ENCODE results near the gene CXXC5. TPM values are rescaled to one million over a fixed set of nuclear protein-coding genes. Genes with fewer than 3 reads are reported as not detected.

Gene CXXC5
- total RNA-seq, 1 experiment from 2014 or later = 97.2 TPM

DNA sequence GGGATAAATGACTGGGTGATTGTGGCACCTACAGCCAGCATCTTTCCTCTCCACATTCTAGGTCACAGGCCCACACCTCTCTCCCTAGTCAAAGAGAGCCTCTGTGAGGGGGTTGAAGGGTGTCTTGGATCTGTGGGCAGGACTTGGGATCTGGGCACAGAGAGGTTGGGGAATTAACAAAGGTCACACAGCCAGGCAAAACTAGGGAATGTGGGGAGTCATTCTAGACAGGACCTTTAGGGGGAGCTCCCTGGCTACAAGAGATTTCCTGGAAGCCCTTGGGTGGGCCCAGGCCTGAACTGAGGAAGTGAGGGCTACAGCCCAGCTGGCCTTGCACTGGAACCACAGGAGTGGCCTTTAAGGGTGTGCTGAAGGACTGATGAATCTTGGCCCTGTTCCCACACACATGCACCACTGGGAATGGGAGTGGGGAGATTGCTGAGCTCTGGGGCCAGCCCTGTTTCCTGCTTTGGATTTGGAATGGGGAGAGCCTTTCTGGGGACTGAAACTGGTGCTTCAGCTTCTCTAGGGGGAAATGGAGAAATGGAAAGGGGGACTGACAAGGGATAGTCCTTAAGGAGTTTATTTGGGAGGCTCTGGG lies 12.4 kb upstream of the CXXC5 start (continued):
- TF ChIP-seq, protein P1, sequence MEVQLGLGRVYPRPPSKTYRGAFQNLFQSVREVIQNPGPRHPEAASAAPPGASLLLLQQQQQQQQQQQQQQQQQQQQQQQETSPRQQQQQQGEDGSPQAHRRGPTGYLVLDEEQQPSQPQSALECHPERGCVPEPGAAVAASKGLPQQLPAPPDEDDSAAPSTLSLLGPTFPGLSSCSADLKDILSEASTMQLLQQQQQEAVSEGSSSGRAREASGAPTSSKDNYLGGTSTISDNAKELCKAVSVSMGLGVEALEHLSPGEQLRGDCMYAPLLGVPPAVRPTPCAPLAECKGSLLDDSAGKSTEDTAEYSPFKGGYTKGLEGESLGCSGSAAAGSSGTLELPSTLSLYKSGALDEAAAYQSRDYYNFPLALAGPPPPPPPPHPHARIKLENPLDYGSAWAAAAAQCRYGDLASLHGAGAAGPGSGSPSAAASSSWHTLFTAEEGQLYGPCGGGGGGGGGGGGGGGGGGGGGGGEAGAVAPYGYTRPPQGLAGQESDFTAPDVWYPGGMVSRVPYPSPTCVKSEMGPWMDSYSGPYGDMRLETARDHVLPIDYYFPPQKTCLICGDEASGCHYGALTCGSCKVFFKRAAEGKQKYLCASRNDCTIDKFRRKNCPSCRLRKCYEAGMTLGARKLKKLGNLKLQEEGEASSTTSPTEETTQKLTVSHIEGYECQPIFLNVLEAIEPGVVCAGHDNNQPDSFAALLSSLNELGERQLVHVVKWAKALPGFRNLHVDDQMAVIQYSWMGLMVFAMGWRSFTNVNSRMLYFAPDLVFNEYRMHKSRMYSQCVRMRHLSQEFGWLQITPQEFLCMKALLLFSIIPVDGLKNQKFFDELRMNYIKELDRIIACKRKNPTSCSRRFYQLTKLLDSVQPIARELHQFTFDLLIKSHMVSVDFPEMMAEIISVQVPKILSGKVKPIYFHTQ (CRISPR knock-in tag; IDR thresholded peaks at IDR 0.05) = 0 out of 2 replicates have a peak, but pooled peaks have one; percentile 45
- no peak for TF ChIP-seq TCF7 (CRISPR knock-in tag; IDR thresholded peaks at IDR 0.05; ENCODE audit: low read depth)
- peak; percentile 97 for TF ChIP-seq GTF2I (CRISPR knock-in tag; conservative IDR thresholded peaks at IDR 0.05)
- 0 out of 2 replicates have a peak, but pooled peaks have one; percentile 40 for TF ChIP-seq NFATC4 (CRISPR knock-in tag; IDR thresholded peaks at IDR 0.05)

DNA sequence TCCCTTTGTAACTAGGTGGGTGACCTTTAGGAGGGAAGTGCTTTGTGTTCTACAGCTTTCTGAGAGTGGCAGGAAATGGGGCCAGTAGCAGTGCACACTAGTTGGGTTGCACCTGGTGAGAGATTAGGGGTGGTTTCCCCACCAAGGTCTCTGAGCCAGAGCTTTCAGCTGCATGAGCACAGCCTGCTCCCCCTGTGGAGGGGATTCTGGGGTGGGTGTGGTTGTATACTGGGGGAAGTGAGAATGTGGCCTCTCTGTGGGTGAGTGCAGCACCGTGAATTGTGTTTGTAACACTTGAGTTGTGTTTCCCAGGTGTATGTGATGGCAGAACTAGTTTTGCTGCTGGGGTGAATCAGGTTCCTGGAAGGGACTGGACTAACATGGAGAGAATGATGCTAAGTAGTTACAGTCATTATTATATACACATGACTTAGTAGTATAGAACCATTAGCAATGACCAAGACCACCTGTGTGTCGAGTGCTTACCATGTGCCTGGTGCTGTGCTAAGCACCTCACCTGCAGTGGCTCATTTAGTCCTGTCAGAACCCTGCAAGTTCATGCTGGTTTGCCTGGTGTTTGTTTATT lies 11.8 kb upstream of the CXXC5 start:
- ATAC-seq (peak; percentile 1), DNase-seq (ENCODE audit: low spot score) (no peak)
- H3K4me3 Mint-ChIP-seq = peak overlapping the region; percentile 54
- ChIA-PET POLR2A (interaction anchor here (0.9 to 4.8 kb wide), 10 partner anchors 12 to 130 kb away, joined by 3 to 54 read pairs (median 4); partner anchors contain the start of gene CXXC5), CTCF (interaction anchor here (0.5 to 12.0 kb wide), 44 partner anchors 7 to 333 kb away, joined by 3 to 247 read pairs (median 5); partner anchors contain the start of genes CXXC5, SPATA24 and UBE2D2)
- H3K36me3 Mint-ChIP-seq = no peaks in the 10 kb centered on the region
- peaks cover 69% of the 10 kb centered on the region for H3K4me1 Mint-ChIP-seq
- TF ChIP-seq ZNF416 (CRISPR knock-in tag; IDR thresholded peaks at IDR 0.05) = no peak
- TF ChIP-seq EMX1 (CRISPR knock-in tag; IDR thresholded peaks at IDR 0.05) = 0 out of 2 replicates have a peak, but pooled peaks have one; percentile 25
- no peaks in the 10 kb centered on the region for H3K27me3 Mint-ChIP-seq (ENCODE audit: low read depth)
- H3K9me3 Mint-ChIP-seq = no peaks in the 10 kb centered on the region
- peak overlapping the region; percentile 90 for H3K27ac Mint-ChIP-seq

DNA sequence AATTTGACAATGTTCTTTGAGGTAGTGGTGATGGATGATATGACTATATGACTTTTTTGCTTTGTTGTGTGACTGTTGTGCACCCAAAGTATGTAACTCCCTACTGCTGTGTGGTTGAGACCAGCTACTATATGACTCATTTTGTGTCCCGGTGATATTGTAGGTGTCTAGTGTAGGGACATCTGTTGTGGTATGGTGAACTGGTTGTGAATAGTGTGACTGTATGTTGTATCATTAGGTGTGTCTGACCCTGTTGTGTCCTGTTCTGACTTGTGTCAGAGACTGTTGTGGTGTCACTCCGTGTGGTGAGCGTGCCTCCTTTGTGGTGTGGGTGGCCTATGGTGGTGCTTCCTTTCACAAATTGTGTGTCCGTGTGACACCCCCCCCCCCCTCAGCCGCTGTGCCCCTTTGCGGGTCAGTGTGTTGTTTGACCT lies 11.2 kb upstream of the CXXC5 start:
- H3K4me3 Mint-ChIP-seq = peak overlapping the region; percentile 54
- H3K4me1 Mint-ChIP-seq = peaks cover 76% of the 10 kb centered on the region
- H3K27ac Mint-ChIP-seq = peak overlapping the region; percentile 90
- no peaks in the 10 kb centered on the region for H3K27me3 Mint-ChIP-seq (ENCODE audit: low read depth)
- no peaks in the 10 kb centered on the region for H3K36me3 Mint-ChIP-seq
- POLR2A ChIA-PET = interaction anchor here (1.4 to 4.8 kb wide), 6 partner anchors 11 to 110 kb away, joined by 4 to 54 read pairs (median 12); partner anchors contain the start of gene CXXC5
- no peak for ATAC-seq
- CTCF ChIA-PET = interaction anchor here (0.6 to 12.0 kb wide), 17 partner anchors 14 to 332 kb away, joined by 3 to 247 read pairs (median 7); partner anchors contain the start of gene CXXC5
- DNase-seq (ENCODE audit: low spot score) = no peak
- H3K9me3 Mint-ChIP-seq = no peaks in the 10 kb centered on the region
- TF ChIP-seq ESRRA (CRISPR knock-in tag; IDR thresholded peaks at IDR 0.05; ENCODE audit: borderline replicate concordance) (no peak), CREB1 (CRISPR knock-in tag; IDR thresholded peaks at IDR 0.05) (no peak), NR1H2 (CRISPR knock-in tag; IDR thresholded peaks at IDR 0.05) (no peak), EMX1 (CRISPR knock-in tag; IDR thresholded peaks at IDR 0.05) (no peak), NR2C2 (CRISPR knock-in tag; IDR thresholded peaks at IDR 0.05) (no peak), ZNF263 (CRISPR knock-in tag; IDR thresholded peaks at IDR 0.05; ENCODE audit: low read depth) (no peak), RORB (CRISPR knock-in tag; IDR thresholded peaks at IDR 0.05) (no peak)
- TF ChIP-seq, protein P1 (CRISPR knock-in tag; IDR thresholded peaks at IDR 0.05) = no peak
- TF ChIP-seq, protein P2, sequence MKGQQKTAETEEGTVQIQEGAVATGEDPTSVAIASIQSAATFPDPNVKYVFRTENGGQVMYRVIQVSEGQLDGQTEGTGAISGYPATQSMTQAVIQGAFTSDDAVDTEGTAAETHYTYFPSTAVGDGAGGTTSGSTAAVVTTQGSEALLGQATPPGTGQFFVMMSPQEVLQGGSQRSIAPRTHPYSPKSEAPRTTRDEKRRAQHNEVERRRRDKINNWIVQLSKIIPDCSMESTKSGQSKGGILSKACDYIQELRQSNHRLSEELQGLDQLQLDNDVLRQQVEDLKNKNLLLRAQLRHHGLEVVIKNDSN (CRISPR knock-in tag; IDR thresholded peaks at IDR 0.05) = no peak
- TF ChIP-seq, protein P3, sequence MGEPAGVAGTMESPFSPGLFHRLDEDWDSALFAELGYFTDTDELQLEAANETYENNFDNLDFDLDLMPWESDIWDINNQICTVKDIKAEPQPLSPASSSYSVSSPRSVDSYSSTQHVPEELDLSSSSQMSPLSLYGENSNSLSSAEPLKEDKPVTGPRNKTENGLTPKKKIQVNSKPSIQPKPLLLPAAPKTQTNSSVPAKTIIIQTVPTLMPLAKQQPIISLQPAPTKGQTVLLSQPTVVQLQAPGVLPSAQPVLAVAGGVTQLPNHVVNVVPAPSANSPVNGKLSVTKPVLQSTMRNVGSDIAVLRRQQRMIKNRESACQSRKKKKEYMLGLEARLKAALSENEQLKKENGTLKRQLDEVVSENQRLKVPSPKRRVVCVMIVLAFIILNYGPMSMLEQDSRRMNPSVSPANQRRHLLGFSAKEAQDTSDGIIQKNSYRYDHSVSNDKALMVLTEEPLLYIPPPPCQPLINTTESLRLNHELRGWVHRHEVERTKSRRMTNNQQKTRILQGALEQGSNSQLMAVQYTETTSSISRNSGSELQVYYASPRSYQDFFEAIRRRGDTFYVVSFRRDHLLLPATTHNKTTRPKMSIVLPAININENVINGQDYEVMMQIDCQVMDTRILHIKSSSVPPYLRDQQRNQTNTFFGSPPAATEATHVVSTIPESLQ (CRISPR knock-in tag; IDR thresholded peaks at IDR 0.05) = no peak
- TF ChIP-seq, protein P4, sequence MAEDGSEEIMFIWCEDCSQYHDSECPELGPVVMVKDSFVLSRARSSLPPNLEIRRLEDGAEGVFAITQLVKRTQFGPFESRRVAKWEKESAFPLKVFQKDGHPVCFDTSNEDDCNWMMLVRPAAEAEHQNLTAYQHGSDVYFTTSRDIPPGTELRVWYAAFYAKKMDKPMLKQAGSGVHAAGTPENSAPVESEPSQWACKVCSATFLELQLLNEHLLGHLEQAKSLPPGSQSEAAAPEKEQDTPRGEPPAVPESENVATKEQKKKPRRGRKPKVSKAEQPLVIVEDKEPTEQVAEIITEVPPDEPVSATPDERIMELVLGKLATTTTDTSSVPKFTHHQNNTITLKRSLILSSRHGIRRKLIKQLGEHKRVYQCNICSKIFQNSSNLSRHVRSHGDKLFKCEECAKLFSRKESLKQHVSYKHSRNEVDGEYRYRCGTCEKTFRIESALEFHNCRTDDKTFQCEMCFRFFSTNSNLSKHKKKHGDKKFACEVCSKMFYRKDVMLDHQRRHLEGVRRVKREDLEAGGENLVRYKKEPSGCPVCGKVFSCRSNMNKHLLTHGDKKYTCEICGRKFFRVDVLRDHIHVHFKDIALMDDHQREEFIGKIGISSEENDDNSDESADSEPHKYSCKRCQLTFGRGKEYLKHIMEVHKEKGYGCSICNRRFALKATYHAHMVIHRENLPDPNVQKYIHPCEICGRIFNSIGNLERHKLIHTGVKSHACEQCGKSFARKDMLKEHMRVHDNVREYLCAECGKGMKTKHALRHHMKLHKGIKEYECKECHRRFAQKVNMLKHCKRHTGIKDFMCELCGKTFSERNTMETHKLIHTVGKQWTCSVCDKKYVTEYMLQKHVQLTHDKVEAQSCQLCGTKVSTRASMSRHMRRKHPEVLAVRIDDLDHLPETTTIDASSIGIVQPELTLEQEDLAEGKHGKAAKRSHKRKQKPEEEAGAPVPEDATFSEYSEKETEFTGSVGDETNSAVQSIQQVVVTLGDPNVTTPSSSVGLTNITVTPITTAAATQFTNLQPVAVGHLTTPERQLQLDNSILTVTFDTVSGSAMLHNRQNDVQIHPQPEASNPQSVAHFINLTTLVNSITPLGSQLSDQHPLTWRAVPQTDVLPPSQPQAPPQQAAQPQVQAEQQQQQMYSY (CRISPR knock-in tag; IDR thresholded peaks at IDR 0.05) = no peak
- TF ChIP-seq, protein P5, sequence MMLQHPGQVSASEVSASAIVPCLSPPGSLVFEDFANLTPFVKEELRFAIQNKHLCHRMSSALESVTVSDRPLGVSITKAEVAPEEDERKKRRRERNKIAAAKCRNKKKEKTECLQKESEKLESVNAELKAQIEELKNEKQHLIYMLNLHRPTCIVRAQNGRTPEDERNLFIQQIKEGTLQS (CRISPR knock-in tag; conservative IDR thresholded peaks at IDR 0.05) = no peak
- TF ChIP-seq, protein P6, sequence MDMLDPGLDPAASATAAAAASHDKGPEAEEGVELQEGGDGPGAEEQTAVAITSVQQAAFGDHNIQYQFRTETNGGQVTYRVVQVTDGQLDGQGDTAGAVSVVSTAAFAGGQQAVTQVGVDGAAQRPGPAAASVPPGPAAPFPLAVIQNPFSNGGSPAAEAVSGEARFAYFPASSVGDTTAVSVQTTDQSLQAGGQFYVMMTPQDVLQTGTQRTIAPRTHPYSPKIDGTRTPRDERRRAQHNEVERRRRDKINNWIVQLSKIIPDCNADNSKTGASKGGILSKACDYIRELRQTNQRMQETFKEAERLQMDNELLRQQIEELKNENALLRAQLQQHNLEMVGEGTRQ (CRISPR knock-in tag; IDR thresholded peaks at IDR 0.05) = no peak
